ENCODE results near the gene FOXC1. TPM values are rescaled to one million over a fixed set of nuclear protein-coding genes. Genes with fewer than 3 reads are reported as not detected.

FOXC1 gene
- total and polyA plus RNA-seq, 2 donors (not counting 1 experiment from before 2014, with no cell fraction given) = 0.04 to 0.52 TPM

- no peak for ATAC-seq (ENCODE audit: low read depth)
- Mint-ChIP-seq H3K9me3 (ENCODE audit: insufficient read depth) (no peaks in the 10 kb centered on the region), H3K4me3 (peak overlapping the region; percentile 34), H3K27ac (no peak overlapping the region), H3K27me3 (peaks cover 59% of the 10 kb centered on the region), H3K4me1 (peaks cover 14% of the 10 kb centered on the region)
- H3K9ac ChIP-seq (ENCODE audit: low read length) = peak overlapping the region; percentile 48
- no peaks in the 10 kb centered on the region for H4K20me1 ChIP-seq (ENCODE audit: control insufficient read depth, insufficient read depth, low read length, poor library complexity, severe bottlenecking)
- peak overlapping the region in 1 of 5 experiments; percentile 47 for H3K4me3 ChIP-seq (ENCODE audit: control extremely low read depth in 1 of 5, extremely low read depth in 1 of 5, insufficient read depth in 1 of 5, low read depth in 2 of 5, low read length in 4 of 5)
- POLR2A ChIA-PET = no interaction called here
- TF ChIP-seq, protein P1, sequence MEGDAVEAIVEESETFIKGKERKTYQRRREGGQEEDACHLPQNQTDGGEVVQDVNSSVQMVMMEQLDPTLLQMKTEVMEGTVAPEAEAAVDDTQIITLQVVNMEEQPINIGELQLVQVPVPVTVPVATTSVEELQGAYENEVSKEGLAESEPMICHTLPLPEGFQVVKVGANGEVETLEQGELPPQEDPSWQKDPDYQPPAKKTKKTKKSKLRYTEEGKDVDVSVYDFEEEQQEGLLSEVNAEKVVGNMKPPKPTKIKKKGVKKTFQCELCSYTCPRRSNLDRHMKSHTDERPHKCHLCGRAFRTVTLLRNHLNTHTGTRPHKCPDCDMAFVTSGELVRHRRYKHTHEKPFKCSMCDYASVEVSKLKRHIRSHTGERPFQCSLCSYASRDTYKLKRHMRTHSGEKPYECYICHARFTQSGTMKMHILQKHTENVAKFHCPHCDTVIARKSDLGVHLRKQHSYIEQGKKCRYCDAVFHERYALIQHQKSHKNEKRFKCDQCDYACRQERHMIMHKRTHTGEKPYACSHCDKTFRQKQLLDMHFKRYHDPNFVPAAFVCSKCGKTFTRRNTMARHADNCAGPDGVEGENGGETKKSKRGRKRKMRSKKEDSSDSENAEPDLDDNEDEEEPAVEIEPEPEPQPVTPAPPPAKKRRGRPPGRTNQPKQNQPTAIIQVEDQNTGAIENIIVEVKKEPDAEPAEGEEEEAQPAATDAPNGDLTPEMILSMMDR (IDR thresholded peaks at IDR 0.05) = no peak
- no peak for TF ChIP-seq EZH2 (IDR thresholded peaks at IDR 0.05; ENCODE audit: borderline replicate concordance, insufficient read depth, low read depth, low read length, poor library complexity, severe bottlenecking)
- no peak for DNase-seq
- H3K27ac ChIP-seq (ENCODE audit: low read length in 2 of 2) = no peak overlapping the region
- peaks cover 0 to 88% (median 55%) of the 10 kb centered on the region in 4 experiments for H3K27me3 ChIP-seq (replicated peaks in 1 of 4; ENCODE audit: control extremely low read depth in 1 of 4, control insufficient read depth in 3 of 4, insufficient read depth in 4 of 4, low read length in 3 of 4)
- H3K9me3 ChIP-seq (ENCODE audit: control extremely low read depth in 1 of 3, control insufficient read depth in 2 of 3, insufficient read depth in 1 of 3, low read length in 2 of 3) = peaks cover 0 to 33% (median 0%) of the 10 kb centered on the region in 3 donors
- intact Hi-C loops (cut with micrococcal nuclease) = loop anchor here (10.0 kb wide), 1 partner anchor 114 kb away; no protein-coding TSS in a partner anchor
- H3K36me3 ChIP-seq (replicated peaks in 1 of 2; ENCODE audit: control extremely low read depth in 1 of 2, control insufficient read depth in 1 of 2, extremely low read depth in 1 of 2, insufficient read depth in 2 of 2, low read length in 1 of 2) = no peaks in the 10 kb centered on the region
- H3K4me1 ChIP-seq (ENCODE audit: control insufficient read depth in 2 of 2, insufficient read depth in 2 of 2, low read length in 2 of 2) = peaks cover 31% of the 10 kb centered on the region in 2 donors
- peak overlapping the region; percentile 82 for H3K4me2 ChIP-seq (replicated peaks; ENCODE audit: low read depth, low read length, poor library complexity, severe bottlenecking)
- WGBS (ENCODE audit: insufficient coverage) = 50% methylated on average over 50 of the region's 50 CpGs
- H2AFZ ChIP-seq (ENCODE audit: insufficient read depth, low read depth, low read length, poor library complexity, severe bottlenecking) = no peak overlapping the region
- H3K79me2 ChIP-seq (ENCODE audit: control insufficient read depth, insufficient read depth, low read length) = no peaks in the 10 kb centered on the region
- CTCF ChIA-PET = interaction anchor here (1.2 kb wide), 1 partner anchor 15 kb away, joined by 7 read pairs; no protein-coding TSS in a partner anchor
These were observed 10.9 kb downstream of the FOXC1 start for GRCh38 chr6:1620504-1621069.

GRCh38 chr6:1621070-1621701 is 11.5 kb downstream of the FOXC1 start:
- ChIA-PET POLR2A (no interaction called here), CTCF (interaction anchor here (1.2 kb wide), 1 partner anchor 16 kb away, joined by 7 read pairs; no protein-coding TSS in a partner anchor)
- H3K27me3 Mint-ChIP-seq = peaks cover 58% of the 10 kb centered on the region
- Histone ChIP-seq H3K4me2 (replicated peaks; ENCODE audit: low read depth, low read length, poor library complexity, severe bottlenecking) (no peak overlapping the region), H4K20me1 (ENCODE audit: control insufficient read depth, insufficient read depth, low read length, poor library complexity, severe bottlenecking) (no peaks in the 10 kb centered on the region), H3K79me2 (ENCODE audit: control insufficient read depth, insufficient read depth, low read length) (no peaks in the 10 kb centered on the region), H3K9me3 (ENCODE audit: control extremely low read depth in 1 of 3, control insufficient read depth in 2 of 3, insufficient read depth in 1 of 3, low read length in 2 of 3) (peaks cover 0 to 36% (median 0%) of the 10 kb centered on the region in 3 donors), H2AFZ (ENCODE audit: insufficient read depth, low read depth, low read length, poor library complexity, severe bottlenecking) (no peak overlapping the region), H3K27ac (ENCODE audit: low read length in 2 of 2) (no peak overlapping the region), H3K27me3 (replicated peaks in 1 of 4; ENCODE audit: control extremely low read depth in 1 of 4, control insufficient read depth in 3 of 4, insufficient read depth in 4 of 4, low read length in 3 of 4) (peaks cover 0 to 87% (median 57%) of the 10 kb centered on the region in 4 experiments), H3K9ac (ENCODE audit: low read length) (no peak overlapping the region), H3K4me3 (ENCODE audit: control extremely low read depth in 1 of 5, extremely low read depth in 1 of 5, insufficient read depth in 1 of 5, low read depth in 2 of 5, low read length in 4 of 5) (no peak overlapping the region), H3K36me3 (replicated peaks in 1 of 2; ENCODE audit: control extremely low read depth in 1 of 2, control insufficient read depth in 1 of 2, extremely low read depth in 1 of 2, insufficient read depth in 2 of 2, low read length in 1 of 2) (no peaks in the 10 kb centered on the region), H3K4me1 (ENCODE audit: control insufficient read depth in 2 of 2, insufficient read depth in 2 of 2, low read length in 2 of 2) (peaks cover 37% of the 10 kb centered on the region in 2 donors)
- DNase-seq (no peak), ATAC-seq (ENCODE audit: low read depth) (no peak)
- H3K4me1 Mint-ChIP-seq = peaks cover 20% of the 10 kb centered on the region
- intact Hi-C loops (cut with micrococcal nuclease) = loop anchor here (10.0 kb wide), 1 partner anchor 114 kb away; no protein-coding TSS in a partner anchor
- TF ChIP-seq, protein P1 (IDR thresholded peaks at IDR 0.05) = no peak
- TF ChIP-seq EZH2 (IDR thresholded peaks at IDR 0.05; ENCODE audit: borderline replicate concordance, insufficient read depth, low read depth, low read length, poor library complexity, severe bottlenecking) = no peak
- H3K4me3 Mint-ChIP-seq = peak overlapping the region; percentile 34
- H3K27ac Mint-ChIP-seq = no peak overlapping the region
- no peaks in the 10 kb centered on the region for H3K9me3 Mint-ChIP-seq (ENCODE audit: insufficient read depth)
- 97% methylated on average over 21 of the region's 30 CpGs for WGBS (ENCODE audit: insufficient coverage)

Measured in B cell (primary cell).